GM19397 (cell line): Measurements from ENCODE around the gene NDST3.

Experiments
- ATAC-seq: cut with Tn5 transposase; IDR thresholded peaks from one replicate; pipeline ENCODE4 v1.9.1; 2021; ENCODE audit warnings: mild to moderate bottlenecking, moderate library complexity; ENCODE audit not compliant: unreplicated experiment

Gene NDST3

DNA sequence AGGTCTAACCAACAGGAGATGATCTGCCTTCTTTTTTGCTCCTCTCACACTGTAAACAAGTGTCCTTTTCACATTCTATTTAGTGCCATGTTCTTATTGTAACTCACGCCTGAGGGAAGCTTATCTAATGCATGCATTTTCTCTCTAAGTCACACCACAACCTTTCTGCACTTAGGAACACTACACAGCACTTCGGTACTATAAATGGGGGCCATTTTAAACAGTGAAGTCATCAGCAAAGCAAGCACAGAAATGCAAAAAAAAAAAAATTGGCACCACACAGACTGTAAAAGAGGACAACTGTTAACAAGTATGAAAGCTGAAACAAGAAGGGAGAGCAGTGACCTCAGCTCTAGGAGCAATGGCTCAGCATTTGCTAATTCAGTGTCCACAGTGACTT is 273.4 kb downstream of the NDST3 start:
- ATAC-seq, result no peak
